ENCODE measurements around the gene HYDIN. TPM values are rescaled to one million over a fixed set of nuclear protein-coding genes. Genes with fewer than 3 reads are reported as not detected.

Gene HYDIN
- total and polyA plus RNA-seq, 2 experiments from 2014 or later, result 3.1 to 7.7 TPM

DNA sequence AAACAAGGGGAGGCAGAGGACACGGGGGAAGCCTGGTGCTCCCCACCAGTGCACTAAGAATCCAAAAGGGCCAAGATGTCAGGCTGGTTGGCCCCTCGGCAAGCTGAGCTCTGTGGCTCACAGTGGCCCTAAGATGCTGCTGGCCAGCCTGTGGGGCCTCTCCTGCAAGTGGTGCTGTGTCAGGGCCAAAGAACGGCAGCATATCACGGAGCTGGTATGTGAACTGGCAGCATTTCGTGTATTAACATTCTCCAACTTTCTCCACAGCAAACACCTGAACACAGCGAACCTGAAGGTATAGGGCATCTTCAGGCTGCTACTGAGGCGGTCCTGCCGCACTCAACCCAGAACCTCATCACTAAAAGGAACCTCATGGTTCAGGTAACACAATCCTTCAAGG is 464.3 kb downstream of the HYDIN start:
- Mint-ChIP-seq H3K27me3 (ENCODE audit: insufficient read depth, low read depth, poor library complexity) (peaks cover 14% of the 10 kb centered on the region), H3K27ac (no peak overlapping the region)

More for the DNA sequence above, 464.3 kb downstream of the HYDIN start:
- Histone ChIP-seq H2AFZ (no peak overlapping the region), H3K27me3 (ENCODE audit: insufficient read depth) (no peaks in the 10 kb centered on the region), H3K9me2 (ENCODE audit: insufficient read depth) (no peaks in the 10 kb centered on the region), H3F3A (replicated peaks; ENCODE audit: low read depth) (peaks cover 4% of the 10 kb centered on the region; the same call in 1 of the 2 replicates), H3K27ac (ENCODE audit: low read depth) (no peak overlapping the region), H3K4me3 (no peak overlapping the region), H3K79me2 (replicated peaks; ENCODE audit: insufficient read depth) (no peaks in the 10 kb centered on the region), H3K4me2 (no peak overlapping the region), H4K20me1 (replicated peaks; ENCODE audit: insufficient read depth) (peaks cover 5% of the 10 kb centered on the region), H3K36me3 (ENCODE audit: insufficient read depth) (no peaks in the 10 kb centered on the region; the same call in 1 of the 2 replicates), H3K4me1 (ENCODE audit: insufficient read depth) (no peaks in the 10 kb centered on the region; the same call in 1 of the 2 replicates)
- peaks cover 16% of the 10 kb centered on the region for H3K36me3 Mint-ChIP-seq (ENCODE audit: low read depth)
- peaks cover 2% of the 10 kb centered on the region for H3K4me1 Mint-ChIP-seq
- no peaks in the 10 kb centered on the region for H3K9me3 Mint-ChIP-seq
- TF ChIP-seq STAT1 (IDR thresholded peaks at IDR 0.05; ENCODE audit: unreplicated experiment) (no peak), ETS1 (IDR thresholded peaks at IDR 0.05) (no peak), EZH2 (IDR thresholded peaks at IDR 0.05; ENCODE audit: low read depth, unreplicated experiment) (no peak), ZNF114 (CRISPR knock-in tag; IDR thresholded peaks at IDR 0.05) (no peak), NANOG (IDR thresholded peaks at IDR 0.05; ENCODE audit: borderline replicate concordance) (no peak), ZNF331 (CRISPR knock-in tag; IDR thresholded peaks at IDR 0.05; ENCODE audit: low read depth) (no peak), ZNF462 (CRISPR knock-in tag; IDR thresholded peaks at IDR 0.05) (no peak), CREB1 (CRISPR knock-in tag; IDR thresholded peaks at IDR 0.05; ENCODE audit: low read depth) (no peak), POLR2AphosphoS5 (IDR thresholded peaks at IDR 0.05; ENCODE audit: low read depth) (no peak), EZH2phosphoT487 (IDR thresholded peaks at IDR 0.05; ENCODE audit: unreplicated experiment) (no peak)
- TF ChIP-seq, protein P1, sequence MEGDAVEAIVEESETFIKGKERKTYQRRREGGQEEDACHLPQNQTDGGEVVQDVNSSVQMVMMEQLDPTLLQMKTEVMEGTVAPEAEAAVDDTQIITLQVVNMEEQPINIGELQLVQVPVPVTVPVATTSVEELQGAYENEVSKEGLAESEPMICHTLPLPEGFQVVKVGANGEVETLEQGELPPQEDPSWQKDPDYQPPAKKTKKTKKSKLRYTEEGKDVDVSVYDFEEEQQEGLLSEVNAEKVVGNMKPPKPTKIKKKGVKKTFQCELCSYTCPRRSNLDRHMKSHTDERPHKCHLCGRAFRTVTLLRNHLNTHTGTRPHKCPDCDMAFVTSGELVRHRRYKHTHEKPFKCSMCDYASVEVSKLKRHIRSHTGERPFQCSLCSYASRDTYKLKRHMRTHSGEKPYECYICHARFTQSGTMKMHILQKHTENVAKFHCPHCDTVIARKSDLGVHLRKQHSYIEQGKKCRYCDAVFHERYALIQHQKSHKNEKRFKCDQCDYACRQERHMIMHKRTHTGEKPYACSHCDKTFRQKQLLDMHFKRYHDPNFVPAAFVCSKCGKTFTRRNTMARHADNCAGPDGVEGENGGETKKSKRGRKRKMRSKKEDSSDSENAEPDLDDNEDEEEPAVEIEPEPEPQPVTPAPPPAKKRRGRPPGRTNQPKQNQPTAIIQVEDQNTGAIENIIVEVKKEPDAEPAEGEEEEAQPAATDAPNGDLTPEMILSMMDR (conservative IDR thresholded peaks at IDR 0.05; ENCODE audit: low read depth in 2 of 2), result no peak
- no peak for DNase-seq (ENCODE audit: low spot score)
- H3K4me3 Mint-ChIP-seq, result no peak overlapping the region
- no peak for ATAC-seq

All from GM23338 (cell line).